ENCODE results near the gene ACSBG1. TPM values are rescaled to one million over a fixed set of nuclear protein-coding genes. Genes with fewer than 3 reads are reported as not detected.

ACSBG1 gene
- total RNA-seq, 2 experiments from 2014 or later, result not detected

- no peaks in the 10 kb centered on the region for H3K27me3 Mint-ChIP-seq
- H3K27ac Mint-ChIP-seq, result no peak overlapping the region
- CTCF ChIA-PET, result interaction anchor here (1.1 kb wide), 1 partner anchor 9 kb away, joined by 3 read pairs; no protein-coding TSS in a partner anchor
- no peak for DNase-seq
- no peak overlapping the region for H3K4me3 Mint-ChIP-seq
- no peaks in the 10 kb centered on the region for H3K36me3 Mint-ChIP-seq (ENCODE audit: low read depth)
- POLR2A ChIA-PET, result no interaction called here
- H3K4me1 Mint-ChIP-seq, result no peaks in the 10 kb centered on the region
- H3K9me3 Mint-ChIP-seq, result no peaks in the 10 kb centered on the region
Measured at GRCh38 chr15:78120523-78120922, 113.8 kb downstream of the ACSBG1 start.

Other genes starting within 250 kb of the ACSBG1 start
- gene TBC1D2B, start 156.9 kb downstream of the ACSBG1 start, total RNA-seq, result 100 to 1,000 TPM in 1 of 2 experiments, 10 to 100 TPM in 1; 97.1 to 101 TPM
- not detected for gene SH2D7, start 142.0 kb downstream of the ACSBG1 start, total RNA-seq
- gene CIB2, start 103.1 kb downstream of the ACSBG1 start, total RNA-seq, result 1 to 10 TPM in 1 of 2 experiments, under 1 TPM in 1; 0.91 to 1.1 TPM
- 10 to 100 TPM; 73.5 to 85.0 TPM for gene IDH3A, start 85.2 kb downstream of the ACSBG1 start, total RNA-seq
- gene DNAJA4, start 30.0 kb upstream of the ACSBG1 start, total RNA-seq, result 10 to 100 TPM; 27.7 to 30.9 TPM
- 10 to 100 TPM; 35.4 to 35.7 TPM for gene SKIC8, start 65.0 kb upstream of the ACSBG1 start, total RNA-seq
- gene CRABP1, start 105.8 kb upstream of the ACSBG1 start, total RNA-seq, result not detected
- gene IREB2, start 203.7 kb upstream of the ACSBG1 start, total RNA-seq, result 10 to 100 TPM; 57.8 to 61.5 TPM

Data from activated CD4-positive, alpha-beta memory T cell treated with anti-CD3 and anti-CD28 coated beads, Interleukin-2, amount 10 ng/mL, durations not matched to agents 7 days and 5 days (primary cell).